Mucosa of rectum (tissue), 2 donors: ENCODE data around the gene DLD.
"Not testable (repeated sequence)": the region's sequence is repeated elsewhere in the genome, so short reads cannot be mapped to it uniquely, and the experiment has no call there.

Source experiments
- H3K27ac ChIP-seq, 2 donors: one replicate each; pipeline ENCODE4 v1.7.0; 2013; ENCODE audit warnings: inconsistent platforms in 2 of 2, low read depth in 2 of 2, low read length in 2 of 2
- H3K27me3 ChIP-seq, 2 donors: one replicate each; pipeline ENCODE4 v1.7.0; 2013; ENCODE audit warnings: low read length in 2 of 2; ENCODE audit not compliant: control insufficient read depth in 2 of 2, insufficient read depth in 2 of 2
- H3K36me3 ChIP-seq, 2 donors: one replicate each; pipeline ENCODE4 v1.7.0; 2013; ENCODE audit warnings: low read length in 2 of 2; ENCODE audit not compliant: control insufficient read depth in 2 of 2, insufficient read depth in 2 of 2
- H3K4me1 ChIP-seq, 2 donors: one replicate each; pipeline ENCODE4 v1.7.0; 2013; ENCODE audit warnings: low read length in 2 of 2, mild to moderate bottlenecking in 1 of 2; ENCODE audit not compliant: control insufficient read depth in 2 of 2, insufficient read depth in 2 of 2
- H3K4me3 ChIP-seq, 2 donors: one replicate each; pipeline ENCODE4 v1.7.0; 2013; ENCODE audit warnings: low read length in 2 of 2
- H3K9ac ChIP-seq, 2 donors: one replicate each; pipeline ENCODE4 v1.7.0; 2013; ENCODE audit warnings: low read length in 2 of 2, low read depth in 1 of 2, mild to moderate bottlenecking in 1 of 2
- H3K9me3 ChIP-seq, 2 donors: one replicate each; pipeline ENCODE4 v1.7.0; 2013; ENCODE audit warnings: low read length in 2 of 2; ENCODE audit not compliant: control insufficient read depth in 2 of 2
- donor health status: healthy.
- donor health status: Normal muscosa, but diverticular disease.

The DLD gene

GRCh38 chr7:107913851-107914250, 22.9 kb downstream of the DLD start:
- Histone ChIP-seq H3K9me3 (no peaks in the 10 kb centered on the region), H3K9ac (no peak overlapping the region), H3K4me1 (no peaks in the 10 kb centered on the region), H3K27ac (no peak overlapping the region), H3K27me3 (no peaks in the 10 kb centered on the region), H3K4me3 (no peak overlapping the region), H3K36me3 (peaks cover 45 to 60% of the 10 kb centered on the region in 2 donors)

DNA sequence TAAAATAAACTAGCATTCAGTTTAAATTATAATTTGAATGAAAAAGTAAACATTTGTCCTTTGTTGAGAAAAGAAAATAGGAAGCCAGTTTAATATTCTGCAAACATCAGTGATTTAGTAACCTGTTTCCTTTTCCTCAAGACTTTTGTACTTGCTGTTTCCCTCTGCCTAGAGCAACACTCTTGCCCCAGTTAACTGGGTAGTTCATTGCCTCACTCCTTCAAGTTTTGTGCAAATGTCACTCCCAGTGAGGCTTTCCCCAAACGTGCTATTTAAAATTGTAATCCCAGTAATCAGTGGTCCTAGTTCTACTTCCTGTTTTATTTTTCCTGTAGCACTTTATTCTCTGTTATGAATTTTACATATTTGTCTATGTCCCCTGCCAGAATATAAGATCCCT, 23.8 kb downstream of the DLD start:
- no peaks in the 10 kb centered on the region for H3K4me1 ChIP-seq
- no peaks in the 10 kb centered on the region for H3K27me3 ChIP-seq
- H3K36me3 ChIP-seq = peaks cover 47 to 55% of the 10 kb centered on the region in 2 donors
- H3K27ac ChIP-seq = no peak overlapping the region
- no peak overlapping the region for H3K9ac ChIP-seq
- no peak overlapping the region for H3K4me3 ChIP-seq
- H3K9me3 ChIP-seq = no peaks in the 10 kb centered on the region

GRCh38 chr7:107915541-107915940, 24.6 kb downstream of the DLD start:
- no peak overlapping the region for H3K9ac ChIP-seq
- no peaks in the 10 kb centered on the region for H3K9me3 ChIP-seq
- no peak overlapping the region for H3K4me3 ChIP-seq
- peaks cover 0 to 3% of the 10 kb centered on the region in 2 donors for H3K4me1 ChIP-seq
- H3K27ac ChIP-seq = no peak overlapping the region
- H3K27me3 ChIP-seq = no peaks in the 10 kb centered on the region
- peaks cover 46 to 55% of the 10 kb centered on the region in 2 donors for H3K36me3 ChIP-seq

DNA sequence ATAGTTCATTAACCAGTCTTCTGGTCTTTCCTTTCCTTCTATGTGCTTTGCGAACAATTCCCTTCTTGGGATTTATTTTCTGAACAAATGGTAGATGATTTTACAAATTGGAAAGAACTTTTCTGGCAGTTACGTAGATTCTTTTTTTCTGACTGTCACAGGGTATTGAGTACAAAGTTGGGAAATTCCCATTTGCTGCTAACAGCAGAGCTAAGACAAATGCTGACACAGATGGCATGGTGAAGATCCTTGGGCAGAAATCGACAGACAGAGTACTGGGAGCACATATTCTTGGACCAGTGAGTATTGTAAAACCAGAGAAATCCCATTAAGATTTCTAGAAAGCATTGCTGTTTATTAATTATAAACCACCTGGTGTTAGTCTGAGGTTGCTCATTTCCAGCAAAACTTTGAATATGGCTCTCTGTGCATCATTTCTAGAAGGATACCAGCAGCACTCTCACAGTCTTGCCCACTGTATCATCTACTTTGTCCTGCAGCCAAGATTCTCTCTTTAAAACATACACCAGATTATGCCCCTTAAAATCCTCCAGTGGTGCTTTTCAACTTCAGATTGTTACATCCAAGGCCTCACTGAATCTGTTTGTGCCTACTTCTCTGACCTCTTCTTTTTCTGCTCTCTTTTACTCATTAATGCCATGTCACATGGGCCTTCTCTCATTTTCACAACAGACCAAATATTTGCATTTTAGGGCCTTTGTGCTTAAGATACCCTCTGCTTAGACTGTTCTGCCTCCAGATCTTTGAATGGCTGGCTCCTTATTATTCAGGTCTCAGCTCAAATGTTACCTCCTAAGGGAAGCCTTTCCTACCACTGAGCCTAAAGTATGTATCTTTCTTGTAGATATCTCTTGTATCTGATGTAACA, 27.0 kb downstream of the DLD start:
- Histone ChIP-seq H3K9me3 (no peaks in the 10 kb centered on the region), H3K9ac (no peak overlapping the region), H3K4me1 (peaks cover 0 to 3% of the 10 kb centered on the region in 2 donors), H3K4me3 (no peak overlapping the region), H3K27ac (no peak overlapping the region), H3K36me3 (peaks cover 39 to 42% of the 10 kb centered on the region in 2 donors), H3K27me3 (no peaks in the 10 kb centered on the region)

DNA sequence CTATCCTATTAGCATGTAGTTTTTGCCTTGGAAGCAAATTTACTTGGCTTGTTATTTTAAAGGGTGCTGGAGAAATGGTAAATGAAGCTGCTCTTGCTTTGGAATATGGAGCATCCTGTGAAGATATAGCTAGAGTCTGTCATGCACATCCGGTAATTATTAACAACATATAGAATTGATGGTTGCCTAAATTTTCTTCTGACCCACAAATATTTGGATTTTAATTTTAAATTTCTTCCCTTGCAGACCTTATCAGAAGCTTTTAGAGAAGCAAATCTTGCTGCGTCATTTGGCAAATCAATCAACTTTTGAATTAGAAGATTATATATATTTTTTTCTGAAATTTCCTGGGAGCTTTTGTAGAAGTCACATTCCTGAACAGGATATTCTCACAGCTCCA, 28.0 kb downstream of the DLD start:
- Histone ChIP-seq H3K9me3 (no peaks in the 10 kb centered on the region), H3K9ac (no peak overlapping the region), H3K36me3 (peaks cover 48 to 49% of the 10 kb centered on the region in 2 donors), H3K4me3 (no peak overlapping the region), H3K27ac (no peak overlapping the region), H3K27me3 (no peaks in the 10 kb centered on the region), H3K4me1 (peaks cover 0 to 3% of the 10 kb centered on the region in 2 donors)

DNA sequence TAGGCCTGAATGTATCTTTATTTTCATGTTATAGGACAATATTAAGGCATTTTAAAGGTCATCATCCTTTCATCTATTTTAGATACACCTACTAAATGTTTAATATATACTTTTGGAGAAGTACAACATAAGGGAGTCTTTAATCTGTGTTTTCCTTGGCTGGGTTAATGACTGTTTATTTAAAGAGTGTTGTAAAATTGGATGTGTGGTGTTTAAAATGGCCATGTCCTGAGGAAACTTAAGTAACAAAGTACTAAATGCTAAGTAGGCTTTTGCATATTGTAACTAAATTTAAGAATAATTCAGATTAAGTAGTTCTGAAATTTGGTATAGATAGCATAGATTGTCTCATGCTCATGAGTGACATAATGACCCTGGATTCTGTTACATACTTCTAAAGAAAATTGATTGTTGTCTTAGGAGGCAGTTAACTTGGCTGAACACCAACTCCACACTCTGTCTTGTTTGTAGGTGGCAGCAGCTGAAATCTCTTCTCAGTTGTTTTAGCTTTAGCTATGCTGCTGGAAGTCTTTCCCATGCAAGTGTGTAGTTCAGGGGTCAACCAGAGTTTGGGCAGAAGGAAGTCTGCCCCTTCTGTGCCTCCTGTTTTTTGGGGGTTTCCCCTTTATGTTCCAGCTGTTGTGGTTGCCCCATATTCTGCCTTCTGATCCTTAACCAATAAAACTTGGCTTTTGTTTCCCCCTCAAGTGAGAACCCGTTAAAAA, 29.2 kb downstream of the DLD start:
- Histone ChIP-seq H3K4me3 (no peak overlapping the region), H3K9me3 (no peaks in the 10 kb centered on the region), H3K36me3 (peaks cover 55 to 61% of the 10 kb centered on the region in 2 donors), H3K27me3 (no peaks in the 10 kb centered on the region), H3K27ac (no peak overlapping the region), H3K4me1 (peaks cover 0 to 3% of the 10 kb centered on the region in 2 donors), H3K9ac (no peak overlapping the region)

DNA sequence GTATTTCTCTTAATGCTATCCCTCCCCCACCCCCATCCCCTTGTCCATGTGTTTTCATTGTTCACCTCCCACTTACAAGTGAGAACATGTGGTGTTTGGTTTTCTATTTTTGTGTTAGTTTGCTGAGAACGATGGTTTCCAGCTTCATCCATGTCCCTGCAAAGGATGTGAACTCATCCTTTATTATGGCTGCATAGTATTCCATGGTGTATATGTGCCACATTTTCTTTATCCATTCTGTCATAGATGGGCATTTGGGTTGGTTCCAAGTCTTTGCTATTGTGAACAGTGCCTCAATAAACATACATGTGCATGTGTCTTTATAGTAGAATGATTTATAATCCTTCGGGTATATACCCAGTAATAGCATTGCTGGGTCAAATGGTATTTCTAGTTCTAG, 30.8 kb downstream of the DLD start:
- peaks cover 56 to 74% of the 10 kb centered on the region in 2 donors for H3K36me3 ChIP-seq
- not testable (repeated sequence) for H3K9ac ChIP-seq, H3K27ac ChIP-seq, H3K27me3 ChIP-seq, H3K4me1 ChIP-seq, H3K4me3 ChIP-seq, H3K9me3 ChIP-seq

- H3K4me3 ChIP-seq = no peak overlapping the region
- no peaks in the 10 kb centered on the region for H3K27me3 ChIP-seq
- peaks cover 0 to 3% of the 10 kb centered on the region in 2 donors for H3K4me1 ChIP-seq
- H3K36me3 ChIP-seq = peaks cover 50 to 69% of the 10 kb centered on the region in 2 donors
- H3K9ac ChIP-seq = no peak overlapping the region
- H3K9me3 ChIP-seq = no peaks in the 10 kb centered on the region
- H3K27ac ChIP-seq = no peak overlapping the region
These were observed 31.9 kb downstream of the DLD start for GRCh38 chr7:107922886-107923285.

DNA sequence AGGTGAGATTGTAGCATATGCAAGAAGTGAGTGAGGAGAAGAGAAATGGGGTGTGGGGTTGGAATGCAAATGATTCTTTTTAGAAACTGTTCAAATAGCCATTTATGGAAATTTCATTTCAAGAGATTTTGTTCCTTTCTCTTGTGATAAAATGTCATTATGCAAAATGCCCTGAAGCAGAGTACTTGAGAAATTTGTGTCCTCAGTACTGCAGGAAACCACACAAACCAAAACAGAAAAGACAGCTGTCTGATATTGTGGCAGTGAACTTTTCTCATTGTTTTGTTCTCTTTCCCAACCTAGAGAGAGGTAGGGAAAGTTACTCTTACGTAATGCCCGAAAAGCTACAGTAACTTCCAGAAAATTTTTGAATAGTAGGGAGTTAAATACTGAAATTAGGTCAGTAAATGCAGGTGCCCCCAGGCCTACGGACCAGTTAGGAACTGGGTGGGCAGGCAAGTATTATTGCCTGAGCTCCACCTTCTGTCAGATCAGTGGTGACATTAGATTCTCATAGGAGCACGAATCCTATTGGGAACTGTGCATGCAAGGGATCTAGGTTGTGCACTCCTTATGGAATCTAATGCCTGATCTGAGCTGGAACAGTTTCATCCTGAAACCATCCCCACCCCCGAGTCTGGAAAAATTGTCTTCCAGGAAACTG, 34.0 kb downstream of the DLD start:
- Histone ChIP-seq H3K4me1 (peaks cover 0 to 3% of the 10 kb centered on the region in 2 donors), H3K9ac (no peak overlapping the region), H3K27me3 (no peaks in the 10 kb centered on the region), H3K4me3 (no peak overlapping the region), H3K27ac (no peak overlapping the region), H3K9me3 (no peaks in the 10 kb centered on the region), H3K36me3 (peaks cover 50 to 66% of the 10 kb centered on the region in 2 donors)

DNA sequence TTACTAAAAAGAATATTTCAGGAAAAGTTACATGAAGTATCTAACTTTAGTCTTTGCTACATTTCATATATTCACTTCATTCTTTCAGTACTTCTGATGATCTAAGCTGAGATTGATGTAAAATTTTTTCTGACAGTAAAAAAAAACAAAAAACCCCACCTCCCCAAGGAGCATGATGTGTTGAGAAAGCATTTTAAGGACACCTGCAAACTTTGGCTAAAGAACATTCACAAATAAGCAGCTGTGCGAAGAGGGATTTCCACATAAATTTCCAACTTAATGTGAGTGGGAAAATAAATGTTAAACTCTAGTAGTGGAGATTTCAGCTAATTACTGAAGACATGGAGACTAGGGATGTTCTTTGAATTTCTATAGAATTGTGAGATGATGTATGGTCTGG, 35.5 kb downstream of the DLD start:
- H3K27ac ChIP-seq = no peak overlapping the region

More for the DNA sequence above, 35.5 kb downstream of the DLD start:
- Histone ChIP-seq H3K27me3 (no peaks in the 10 kb centered on the region), H3K9me3 (no peaks in the 10 kb centered on the region), H3K4me3 (no peak overlapping the region), H3K36me3 (peaks cover 46 to 68% of the 10 kb centered on the region in 2 donors), H3K4me1 (no peaks in the 10 kb centered on the region), H3K9ac (no peak overlapping the region)
